Transverse colon (tissue), 4 donors: Measurements from ENCODE around the gene LINGO1.

Source experiments
- POLR2A ChIP-seq: fragments of 450-650 bp; IDR thresholded peaks from one replicate; pipeline ENCODE4 v1.6.1; 2016; ENCODE audit warnings: antibody characterized with exemption, mild to moderate bottlenecking, moderate library complexity
- POLR2AphosphoS5 ChIP-seq, 3 donors: sonication (generic); formaldehyde crosslinking; IDR thresholded peaks; one replicate each; pipeline ENCODE4 v1.6.1; 2016; ENCODE audit warnings: antibody characterized with exemption in 3 of 3
- TF ChIP-seq, protein P1 (sequence below), 5 experiments: fragments of 200-600 bp in 3 of 5; fragments of 450-650 bp in 2 of 5; sonication (generic) in 3 of 5; IDR thresholded peaks; 1 replicate in 2 of 5; 2 replicates in 3 of 5; pipeline ENCODE4 v1.5.1; 2016 to 2017; ENCODE audit warnings: antibody characterized with exemption in 5 of 5, inconsistent platforms in 3 of 5, mild to moderate bottlenecking in 2 of 5, moderate library complexity in 1 of 5

GRCh38 chr15:77566092-77566491 lies 66.6 kb downstream of the LINGO1 start:
- TF ChIP-seq, protein P1, sequence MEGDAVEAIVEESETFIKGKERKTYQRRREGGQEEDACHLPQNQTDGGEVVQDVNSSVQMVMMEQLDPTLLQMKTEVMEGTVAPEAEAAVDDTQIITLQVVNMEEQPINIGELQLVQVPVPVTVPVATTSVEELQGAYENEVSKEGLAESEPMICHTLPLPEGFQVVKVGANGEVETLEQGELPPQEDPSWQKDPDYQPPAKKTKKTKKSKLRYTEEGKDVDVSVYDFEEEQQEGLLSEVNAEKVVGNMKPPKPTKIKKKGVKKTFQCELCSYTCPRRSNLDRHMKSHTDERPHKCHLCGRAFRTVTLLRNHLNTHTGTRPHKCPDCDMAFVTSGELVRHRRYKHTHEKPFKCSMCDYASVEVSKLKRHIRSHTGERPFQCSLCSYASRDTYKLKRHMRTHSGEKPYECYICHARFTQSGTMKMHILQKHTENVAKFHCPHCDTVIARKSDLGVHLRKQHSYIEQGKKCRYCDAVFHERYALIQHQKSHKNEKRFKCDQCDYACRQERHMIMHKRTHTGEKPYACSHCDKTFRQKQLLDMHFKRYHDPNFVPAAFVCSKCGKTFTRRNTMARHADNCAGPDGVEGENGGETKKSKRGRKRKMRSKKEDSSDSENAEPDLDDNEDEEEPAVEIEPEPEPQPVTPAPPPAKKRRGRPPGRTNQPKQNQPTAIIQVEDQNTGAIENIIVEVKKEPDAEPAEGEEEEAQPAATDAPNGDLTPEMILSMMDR (IDR thresholded peaks at IDR 0.05) = no peak
- TF ChIP-seq POLR2AphosphoS5 (IDR thresholded peaks at IDR 0.05) = no peak
- TF ChIP-seq POLR2A = no peak
